ENCODE measurements around the gene GABRG3. TPM values are rescaled to one million over a fixed set of nuclear protein-coding genes. Genes with fewer than 3 reads are reported as not detected.

Gene GABRG3
- total RNA-seq, 1 donor from 2014 or later, result not detected

GRCh38 chr15:27237319-27237939, 266.4 kb downstream of the GABRG3 start:
- intact Hi-C loops (cut with micrococcal nuclease), result no loop called here

DNA sequence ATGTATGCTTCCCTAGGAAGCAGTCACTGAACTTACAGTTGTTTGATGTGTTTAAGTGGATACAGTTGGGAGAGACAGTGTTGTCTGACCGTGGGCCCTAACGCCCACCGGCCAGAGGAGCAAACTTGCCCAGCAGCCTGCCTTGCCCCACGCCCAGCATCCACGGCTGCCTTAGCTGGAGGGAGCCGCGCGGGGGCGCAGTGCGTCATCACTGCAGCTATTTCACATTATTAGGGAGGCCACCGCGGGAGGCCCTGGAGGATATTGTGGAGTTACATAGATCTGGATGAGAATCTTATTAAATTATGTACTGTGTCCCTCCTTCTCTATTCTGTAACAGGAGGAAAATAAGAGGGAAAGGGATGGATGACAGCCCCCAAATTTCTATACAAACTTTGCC, 267.2 kb downstream of the GABRG3 start:
- intact Hi-C loops (cut with micrococcal nuclease), result no loop called here

- intact Hi-C loops (cut with micrococcal nuclease), result no loop called here
Observed at GRCh38 chr15:27238707-27239423, 267.9 kb downstream of the GABRG3 start.

DNA sequence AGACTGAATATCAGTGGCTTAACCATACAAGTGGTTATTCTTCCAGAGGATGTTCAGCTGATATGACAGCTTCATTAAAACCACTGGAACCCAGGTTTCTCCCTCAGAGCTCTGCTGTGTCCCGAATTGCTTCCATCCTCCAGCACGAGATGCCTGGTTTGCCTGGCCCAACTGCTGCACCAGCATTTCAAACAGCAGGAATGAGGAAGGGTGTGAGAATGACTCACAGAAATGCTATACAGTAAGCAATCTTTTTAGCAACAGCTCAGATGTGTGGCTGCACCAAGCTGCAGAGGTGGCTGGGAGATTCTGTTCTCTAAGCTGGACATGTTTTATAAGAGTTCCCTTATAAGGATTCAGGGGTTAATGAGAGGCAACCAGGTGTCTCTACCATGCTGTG, 271.0 kb downstream of the GABRG3 start:
- intact Hi-C loops (cut with micrococcal nuclease), result no loop called here

GRCh38 chr15:27244047-27244446, 273.1 kb downstream of the GABRG3 start:
- intact Hi-C loops (cut with micrococcal nuclease), result no loop called here

DNA sequence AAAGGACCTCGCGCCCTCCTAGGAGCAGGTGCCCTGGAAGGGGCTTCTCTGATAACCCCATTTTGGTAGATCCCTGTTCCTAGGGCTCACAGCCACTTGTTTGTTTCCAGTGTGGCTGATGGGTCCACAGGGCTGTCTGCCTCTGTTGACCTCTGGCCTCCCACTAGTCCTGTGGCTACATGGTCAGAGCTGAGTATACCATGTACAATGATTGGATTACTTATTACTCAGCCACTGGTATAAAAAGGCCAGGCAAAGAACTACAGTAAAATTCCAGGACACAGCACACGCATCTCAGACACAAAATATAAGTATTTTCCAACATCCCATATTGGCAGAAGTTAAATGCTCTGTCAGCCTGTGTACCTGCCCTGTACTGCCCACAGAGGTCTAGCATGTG, 277.3 kb downstream of the GABRG3 start:
- intact Hi-C loops (cut with micrococcal nuclease), result no loop called here

DNA sequence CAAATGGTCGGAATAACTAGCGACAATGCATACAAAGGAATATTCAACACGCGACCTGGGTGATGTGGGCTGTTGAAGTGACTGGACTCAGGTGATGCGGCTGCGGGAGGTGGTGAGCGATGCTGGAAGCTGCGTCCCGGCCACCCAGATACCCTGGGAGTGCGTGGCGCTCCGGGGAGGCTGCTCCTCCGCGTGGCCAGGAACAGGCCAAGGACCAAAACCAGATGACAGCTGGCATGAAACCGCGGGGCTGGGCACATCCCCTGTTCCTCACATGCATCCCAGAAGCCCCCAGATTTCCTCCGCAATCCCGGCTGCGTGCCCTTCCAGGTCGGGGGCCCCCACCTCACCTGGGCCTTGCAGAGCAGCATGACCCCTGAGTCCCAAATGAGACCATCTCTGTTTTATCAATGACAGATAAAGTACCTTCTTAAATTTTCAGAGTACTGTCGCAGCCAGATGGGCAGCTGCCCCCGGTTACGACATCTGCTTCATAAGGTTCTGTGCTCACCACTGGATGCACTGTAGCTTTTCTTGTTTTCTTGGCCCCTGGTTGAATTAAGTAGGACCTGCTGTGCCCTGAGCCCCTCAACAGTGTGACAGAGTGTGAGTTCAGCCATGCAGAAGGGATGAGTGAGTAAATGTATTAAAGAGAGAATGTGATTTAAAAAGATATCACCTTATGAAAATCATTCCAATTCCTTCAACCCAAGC, 278.2 kb downstream of the GABRG3 start:
- intact Hi-C loops (cut with micrococcal nuclease), result no loop called here

DNA sequence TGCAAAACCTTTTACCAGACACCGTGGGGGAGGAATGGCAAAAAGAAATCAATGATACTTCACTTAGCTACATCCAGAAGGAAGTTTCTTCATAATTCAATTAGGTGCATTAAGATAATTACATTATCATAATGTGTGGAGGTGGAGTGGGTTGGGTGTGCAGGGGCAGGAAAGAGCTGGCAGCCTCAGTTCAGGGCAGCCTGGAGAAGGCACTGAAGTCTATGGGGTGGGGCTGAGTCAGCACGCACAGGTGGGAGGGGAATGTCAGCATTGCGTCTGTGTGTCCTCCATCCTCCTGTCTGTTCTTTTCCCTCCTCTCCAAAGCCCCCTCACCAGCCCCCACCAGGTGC, 278.8 kb downstream of the GABRG3 start:
- intact Hi-C loops (cut with micrococcal nuclease), result no loop called here

DNA sequence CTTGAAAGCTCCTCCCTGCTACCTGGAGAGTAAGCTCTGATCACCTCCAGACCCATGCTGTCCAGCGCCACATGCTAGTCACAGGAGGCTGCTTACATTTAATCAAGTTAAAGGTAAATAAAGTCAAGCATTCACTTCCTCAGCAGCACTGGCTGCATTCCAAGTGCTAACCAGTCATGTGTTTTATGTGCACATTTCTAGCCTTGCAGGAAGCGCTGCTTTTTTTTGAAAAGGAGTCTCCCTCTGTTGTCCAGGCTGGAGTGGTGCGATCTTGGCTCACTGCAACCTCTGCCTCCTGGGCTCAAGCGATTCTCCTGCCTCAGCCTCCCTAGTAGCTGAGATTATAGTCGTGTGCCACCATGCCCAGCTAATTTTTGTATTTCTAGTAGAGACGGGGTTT, 279.2 kb downstream of the GABRG3 start:
- intact Hi-C loops (cut with micrococcal nuclease), result no loop called here

GRCh38 chr15:27254055-27254454, 283.1 kb downstream of the GABRG3 start:
- intact Hi-C loops (cut with micrococcal nuclease), result no loop called here

- intact Hi-C loops (cut with micrococcal nuclease), result no loop called here
Observed at GRCh38 chr15:27254801-27255200, 283.8 kb downstream of the GABRG3 start.

DNA sequence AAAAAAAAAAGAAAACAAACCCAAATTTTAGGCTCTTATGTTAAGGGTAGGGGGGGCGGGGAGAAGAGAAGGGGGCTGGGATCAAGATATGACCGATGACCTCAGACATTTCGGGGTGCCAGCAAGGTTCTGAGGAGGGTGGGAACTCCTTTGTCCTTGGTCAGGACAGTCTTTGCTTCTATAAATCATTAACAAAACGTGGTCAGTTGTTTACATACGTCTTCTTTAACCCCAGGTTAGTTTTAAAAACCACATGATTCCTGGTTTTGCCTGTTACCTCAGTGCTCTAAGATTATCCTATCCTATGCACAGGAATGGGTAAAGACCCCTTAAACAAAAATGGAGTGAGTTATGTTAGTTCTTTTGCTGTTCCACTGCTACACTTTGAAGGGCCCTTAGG, 285.5 kb downstream of the GABRG3 start:
- intact Hi-C loops (cut with micrococcal nuclease), result no loop called here

GRCh38 chr15:27258287-27258686, 287.3 kb downstream of the GABRG3 start:
- intact Hi-C loops (cut with micrococcal nuclease), result no loop called here

DNA sequence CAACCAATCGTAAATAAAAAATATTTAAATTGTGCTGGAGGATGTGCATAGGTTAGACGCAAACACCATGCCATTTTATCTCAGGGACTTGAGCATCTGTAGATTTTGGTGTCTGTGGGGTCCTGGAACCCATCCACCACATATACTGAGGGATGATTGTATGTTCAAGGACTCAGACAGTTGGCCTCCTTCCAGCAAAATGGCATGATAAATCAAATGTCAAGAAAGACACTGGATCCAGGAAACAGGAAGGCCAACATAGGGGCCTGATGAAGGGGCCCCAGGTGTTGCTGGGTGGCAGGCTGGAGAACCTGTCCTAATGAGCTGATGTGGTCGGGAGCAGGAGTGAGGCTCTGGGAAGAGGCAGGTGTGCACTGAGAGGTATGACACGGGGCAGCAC, 289.5 kb downstream of the GABRG3 start:
- intact Hi-C loops (cut with micrococcal nuclease), result no loop called here

- intact Hi-C loops (cut with micrococcal nuclease), result no loop called here
Observed at GRCh38 chr15:27268923-27269322, 297.9 kb downstream of the GABRG3 start.

DNA sequence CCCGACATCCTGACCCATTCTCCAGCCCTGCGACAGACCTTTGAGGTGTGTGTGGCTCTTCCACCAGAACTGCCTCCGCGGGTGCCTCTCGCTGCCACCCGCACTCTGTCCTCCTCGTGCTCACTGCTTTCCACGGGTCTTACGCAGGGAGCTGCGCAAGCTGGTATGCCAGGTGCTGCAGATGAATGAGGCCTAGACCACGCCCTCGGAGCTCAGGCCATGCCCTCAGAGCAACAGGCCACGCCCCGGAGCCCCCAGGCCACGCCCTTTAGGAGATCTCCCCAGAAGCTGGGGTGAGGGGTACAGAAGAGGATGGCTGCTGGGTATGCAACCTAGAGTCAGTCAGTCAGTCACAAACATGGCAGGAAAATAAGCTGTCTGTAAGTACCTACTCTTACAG, 300.3 kb downstream of the GABRG3 start:
- intact Hi-C loops (cut with micrococcal nuclease), result loop anchor here (10.0 kb wide), 1 partner anchor 56 kb away; no protein-coding TSS in a partner anchor

GRCh38 chr15:27272427-27272826, 301.4 kb downstream of the GABRG3 start:
- intact Hi-C loops (cut with micrococcal nuclease), result loop anchor here (10.0 kb wide), 1 partner anchor 58 kb away; no protein-coding TSS in a partner anchor

- intact Hi-C loops (cut with micrococcal nuclease), result loop anchor here (10.0 kb wide), 1 partner anchor 59 kb away; no protein-coding TSS in a partner anchor
Observed at GRCh38 chr15:27273506-27273905, 302.5 kb downstream of the GABRG3 start.

DNA sequence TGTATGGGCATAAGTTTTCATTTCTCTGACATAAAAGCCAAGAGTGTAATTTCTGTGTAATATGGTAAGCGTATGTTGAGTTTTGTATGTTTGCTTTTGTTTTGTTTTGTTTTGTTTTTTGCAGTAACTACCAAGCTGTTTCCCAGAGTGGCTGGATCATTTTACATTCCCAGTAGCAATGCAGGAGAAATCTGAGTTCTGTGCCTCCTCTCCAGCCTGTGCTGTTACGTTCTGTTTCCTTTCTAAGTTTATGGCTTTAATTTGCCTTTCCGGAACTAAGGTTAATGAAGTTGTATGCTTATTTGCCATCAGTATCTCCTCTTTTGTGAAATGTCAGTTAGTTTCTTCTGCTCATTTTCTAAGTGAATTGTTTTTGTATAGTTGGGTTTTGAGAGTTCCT, 307.8 kb downstream of the GABRG3 start:
- intact Hi-C loops (cut with micrococcal nuclease), result loop anchor here (10.0 kb wide), 1 partner anchor 64 kb away; no protein-coding TSS in a partner anchor

DNA sequence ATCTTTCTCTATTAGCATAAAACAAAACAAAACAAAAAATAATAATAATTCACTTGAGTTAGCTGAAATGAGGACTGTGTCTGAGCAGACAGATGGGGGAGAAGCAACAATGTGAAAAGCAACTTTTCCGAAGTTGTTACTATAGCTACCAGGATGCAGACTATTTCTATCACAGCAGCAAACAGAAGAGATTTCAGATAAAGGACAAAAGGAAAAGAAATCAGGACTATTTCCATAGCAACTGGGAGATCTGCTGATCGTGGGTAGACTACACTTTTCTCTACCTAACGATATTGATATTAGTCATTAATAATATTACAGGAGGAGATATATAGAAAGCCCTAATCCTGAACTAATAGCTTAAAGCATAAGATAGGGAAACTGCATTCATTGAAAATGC, 321.7 kb downstream of the GABRG3 start:
- intact Hi-C loops (cut with micrococcal nuclease), result no loop called here

DNA sequence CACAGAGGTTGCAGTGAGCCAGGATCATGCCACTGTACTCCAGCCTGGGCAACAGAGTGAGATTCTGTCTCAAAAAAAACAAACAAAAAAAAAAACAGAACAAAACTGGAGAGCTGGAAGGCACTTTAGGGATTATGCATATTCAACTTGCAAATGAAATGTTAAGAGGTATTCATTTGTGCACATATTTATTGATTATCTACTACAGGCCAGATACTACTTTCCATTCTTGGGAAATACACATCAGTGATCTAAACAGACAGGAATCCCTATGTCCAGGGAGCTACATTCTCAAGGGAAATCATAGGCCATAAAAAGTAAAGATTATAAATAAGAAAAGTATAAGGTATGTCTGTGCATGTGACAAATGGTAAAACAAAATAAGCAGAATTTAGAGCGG, 322.6 kb downstream of the GABRG3 start:
- intact Hi-C loops (cut with micrococcal nuclease), result no loop called here

- intact Hi-C loops (cut with micrococcal nuclease), result no loop called here
Observed at GRCh38 chr15:27317736-27318135, 346.8 kb downstream of the GABRG3 start.
